Endodermal cell (in vitro differentiated cells): ENCODE data around the gene RABGGTA. TPM values are rescaled to one million over a fixed set of nuclear protein-coding genes. Genes with fewer than 3 reads are reported as not detected.

Experiments used
- DNase-seq: peaks from one replicate; pipeline ENCODE4 v3.0.0-alpha.2; 2017
- H3K27ac ChIP-seq: 2 replicates; pipeline ENCODE4 v1.5.1; 2013; ENCODE audit warnings: mild to moderate bottlenecking, low read depth, low read length, moderate library complexity
- H3K27me3 ChIP-seq: 2 replicates; pipeline ENCODE4 v1.6.1; 2013; ENCODE audit warnings: mild to moderate bottlenecking, low read length, moderate library complexity; ENCODE audit not compliant: insufficient read depth, control insufficient read depth, poor library complexity, severe bottlenecking
- H3K36me3 ChIP-seq: 2 replicates; pipeline ENCODE4 v1.7.0; 2013; ENCODE audit warnings: mild to moderate bottlenecking, low read length, moderate library complexity; ENCODE audit not compliant: control insufficient read depth, insufficient read depth
- H3K4me1 ChIP-seq: one replicate; pipeline ENCODE4 v1.7.0; 2013; ENCODE audit warnings: low read length; ENCODE audit not compliant: control insufficient read depth, insufficient read depth
- H3K4me3 ChIP-seq: 2 replicates; pipeline ENCODE4 v1.5.1; 2013; ENCODE audit warnings: mild to moderate bottlenecking, low read length, moderate library complexity
- H3K9ac ChIP-seq: 2 replicates; pipeline ENCODE4 v1.6.1; 2013; ENCODE audit warnings: mild to moderate bottlenecking, low read length, moderate library complexity; ENCODE audit not compliant: poor library complexity, severe bottlenecking; ENCODE audit errors: extremely low read depth
- H3K9me3 ChIP-seq: 2 replicates; pipeline ENCODE4 v1.6.1; 2013; ENCODE audit warnings: mild to moderate bottlenecking, low read length, moderate library complexity; ENCODE audit not compliant: control insufficient read depth
- H3K27ac Mint-ChIP-seq: 2 replicates; pipeline ENCODE4 v1.8.0; 2020; ENCODE audit warnings: mixed read lengths
- H3K27me3 Mint-ChIP-seq: 2 replicates; pipeline ENCODE4 v1.8.0; 2021; ENCODE audit warnings: mild to moderate bottlenecking, mixed read lengths; ENCODE audit not compliant: insufficient read depth
- H3K36me3 Mint-ChIP-seq: 2 replicates; pipeline ENCODE4 v1.8.0; 2020; ENCODE audit warnings: low read depth, mixed read lengths
- H3K4me1 Mint-ChIP-seq: 2 replicates; pipeline ENCODE4 v1.8.0; 2020; ENCODE audit warnings: mixed read lengths
- H3K4me3 Mint-ChIP-seq: 2 replicates; pipeline ENCODE4 v1.8.0; 2020; ENCODE audit warnings: mild to moderate bottlenecking, moderate library complexity, mixed read lengths
- H3K9me3 Mint-ChIP-seq: 2 replicates; pipeline ENCODE4 v1.8.0; 2020; ENCODE audit warnings: mild to moderate bottlenecking, mixed read lengths
- whole genome bisulfite sequencing, 2 experiments: methylation state at CpG; one replicate each; pipeline versions ENCODE4 v1.1.5 to v1.1.7; 2013; ENCODE audit warnings: missing lambda C conversion rate in 2 of 2, mixed read lengths in 1 of 2; ENCODE audit not compliant: insufficient coverage in 1 of 2, insufficient read length in 1 of 2; 5-methylcytosine and 5-hydroxymethylcytosine counted together
- total RNA-seq, 2 donors: library from RNA; stranded (reverse); fragmentation: NEBNext Ultra II Directional in 1 of 2; extraction: Animal tissue kit (Norgen Biotek cat#: 25700) in 1 of 2; gene quantifications; 2 replicates in 1 of 2; 3 replicates in 1 of 2; pipeline ENCODE4 v1.2.1, GENCODE V29; 2021
- TF ChIP-seq, protein P1 (sequence below): fragments of 200-600 bp; sonication (generic); conservative IDR thresholded peaks from 2 replicates; pipeline ENCODE4 v1.5.0; 2021; ENCODE audit warnings: antibody characterized with exemption, mild to moderate bottlenecking

The RABGGTA gene
- total RNA-seq, 2 donors from 2014 or later: 20.2 to 20.5 TPM

- 90 to 97% methylated on average over 19 to 20 of the region's 20 CpGs for WGBS, 2 experiments
- H3K4me3 Mint-ChIP-seq: no peak overlapping the region
- no peaks in the 10 kb centered on the region for H3K27me3 Mint-ChIP-seq
- no peak overlapping the region for H3K27ac Mint-ChIP-seq
- no peak overlapping the region for H3K9ac ChIP-seq
- no peaks in the 10 kb centered on the region for H3K9me3 ChIP-seq
- H3K9me3 Mint-ChIP-seq: no peaks in the 10 kb centered on the region
- no peaks in the 10 kb centered on the region for H3K36me3 Mint-ChIP-seq
- TF ChIP-seq, protein P1, sequence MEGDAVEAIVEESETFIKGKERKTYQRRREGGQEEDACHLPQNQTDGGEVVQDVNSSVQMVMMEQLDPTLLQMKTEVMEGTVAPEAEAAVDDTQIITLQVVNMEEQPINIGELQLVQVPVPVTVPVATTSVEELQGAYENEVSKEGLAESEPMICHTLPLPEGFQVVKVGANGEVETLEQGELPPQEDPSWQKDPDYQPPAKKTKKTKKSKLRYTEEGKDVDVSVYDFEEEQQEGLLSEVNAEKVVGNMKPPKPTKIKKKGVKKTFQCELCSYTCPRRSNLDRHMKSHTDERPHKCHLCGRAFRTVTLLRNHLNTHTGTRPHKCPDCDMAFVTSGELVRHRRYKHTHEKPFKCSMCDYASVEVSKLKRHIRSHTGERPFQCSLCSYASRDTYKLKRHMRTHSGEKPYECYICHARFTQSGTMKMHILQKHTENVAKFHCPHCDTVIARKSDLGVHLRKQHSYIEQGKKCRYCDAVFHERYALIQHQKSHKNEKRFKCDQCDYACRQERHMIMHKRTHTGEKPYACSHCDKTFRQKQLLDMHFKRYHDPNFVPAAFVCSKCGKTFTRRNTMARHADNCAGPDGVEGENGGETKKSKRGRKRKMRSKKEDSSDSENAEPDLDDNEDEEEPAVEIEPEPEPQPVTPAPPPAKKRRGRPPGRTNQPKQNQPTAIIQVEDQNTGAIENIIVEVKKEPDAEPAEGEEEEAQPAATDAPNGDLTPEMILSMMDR: no peak
- H3K4me1 Mint-ChIP-seq: no peaks in the 10 kb centered on the region
- no peaks in the 10 kb centered on the region for H3K4me1 ChIP-seq
- H3K4me3 ChIP-seq: no peak overlapping the region
- H3K36me3 ChIP-seq: no peaks in the 10 kb centered on the region
- no peak for DNase-seq
- no peaks in the 10 kb centered on the region for H3K27me3 ChIP-seq
- H3K27ac ChIP-seq: no peak overlapping the region
These were observed 10.0 kb downstream of the RABGGTA start for GRCh38 chr14:24261256-24261968.

DNA sequence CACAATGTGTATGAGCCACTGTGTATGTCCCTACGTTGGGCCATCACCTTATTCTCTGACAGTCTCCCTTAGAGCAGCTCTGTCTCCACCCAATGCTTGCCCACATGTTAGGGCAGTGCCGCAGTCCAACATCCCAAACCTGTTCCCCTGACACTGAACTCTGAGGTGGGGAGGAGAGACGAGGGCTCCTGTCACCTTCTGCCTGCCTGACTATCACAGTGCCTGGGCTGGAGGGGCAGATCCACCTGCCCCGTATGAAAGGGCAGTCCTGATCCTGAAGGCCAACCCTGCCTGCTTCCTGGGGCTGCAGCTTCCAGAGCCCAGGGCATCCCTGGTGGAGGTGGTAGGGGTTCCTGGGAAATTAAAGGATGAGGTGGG is 10.6 kb downstream of the RABGGTA start:
- H3K9ac ChIP-seq: no peak overlapping the region
- no peaks in the 10 kb centered on the region for H3K4me1 ChIP-seq
- WGBS, 2 experiments: 80 to 90% methylated on average over 2 to 4 of the region's 4 CpGs
- Mint-ChIP-seq H3K27ac (no peak overlapping the region), H3K36me3 (no peaks in the 10 kb centered on the region), H3K9me3 (no peaks in the 10 kb centered on the region), H3K27me3 (no peaks in the 10 kb centered on the region), H3K4me1 (no peaks in the 10 kb centered on the region), H3K4me3 (no peak overlapping the region)
- no peak for DNase-seq
- no peaks in the 10 kb centered on the region for H3K27me3 ChIP-seq
- no peak overlapping the region for H3K4me3 ChIP-seq
- H3K27ac ChIP-seq: no peak overlapping the region
- TF ChIP-seq, protein P1: no peak
- H3K9me3 ChIP-seq: no peaks in the 10 kb centered on the region
- no peaks in the 10 kb centered on the region for H3K36me3 ChIP-seq

DNA sequence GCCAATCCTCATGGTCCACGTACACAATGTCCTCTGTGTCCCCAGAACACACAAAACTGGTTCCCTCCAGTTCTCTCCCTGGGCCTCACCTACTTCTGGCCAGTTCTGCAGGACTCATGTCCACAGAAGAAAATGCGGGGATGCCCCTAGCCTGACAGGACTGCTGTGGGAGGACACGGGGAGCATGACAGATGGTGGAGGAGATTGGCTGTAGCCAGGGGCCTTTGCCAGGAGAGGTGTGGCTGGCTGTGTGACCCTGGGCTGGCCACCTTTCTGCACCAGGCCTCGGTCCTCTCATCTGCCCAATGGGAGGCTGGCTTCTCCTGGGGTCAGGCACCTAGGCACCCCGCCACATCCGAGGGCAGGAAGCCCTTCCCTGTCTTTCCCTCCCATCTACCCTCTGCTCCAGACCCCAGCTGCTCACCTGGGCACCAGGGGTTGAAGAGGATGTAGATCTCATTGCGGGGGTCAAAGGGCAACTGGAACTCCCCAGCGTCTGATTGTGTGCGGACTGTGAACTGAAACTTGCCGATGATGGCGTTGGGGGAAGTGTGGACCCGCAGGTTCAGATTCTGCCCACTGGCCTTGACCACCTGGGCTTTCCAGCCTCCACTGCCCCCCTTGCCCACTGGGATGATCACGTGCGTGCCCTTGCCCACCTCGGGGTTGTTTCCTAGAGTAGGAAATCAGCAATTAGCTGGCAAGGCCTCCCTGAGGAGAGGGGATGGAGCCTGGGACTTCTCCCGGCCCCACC is 11.2 kb downstream of the RABGGTA start:
- no peak overlapping the region for H3K4me3 Mint-ChIP-seq
- no peak overlapping the region for H3K4me3 ChIP-seq
- TF ChIP-seq, protein P1: no peak
- H3K4me1 ChIP-seq: no peaks in the 10 kb centered on the region
- H3K27me3 Mint-ChIP-seq: no peaks in the 10 kb centered on the region
- H3K9ac ChIP-seq: no peak overlapping the region
- WGBS, 2 experiments: 85 to 89% methylated on average over 4 to 16 of the region's 16 CpGs
- H3K27ac Mint-ChIP-seq: no peak overlapping the region
- no peaks in the 10 kb centered on the region for H3K36me3 ChIP-seq
- no peak overlapping the region for H3K27ac ChIP-seq
- H3K4me1 Mint-ChIP-seq: no peaks in the 10 kb centered on the region
- H3K27me3 ChIP-seq: no peaks in the 10 kb centered on the region
- H3K9me3 Mint-ChIP-seq: no peaks in the 10 kb centered on the region
- H3K9me3 ChIP-seq: no peaks in the 10 kb centered on the region
- peaks cover 1% of the 10 kb centered on the region for H3K36me3 Mint-ChIP-seq
- no peak for DNase-seq
